Measurements from ENCODE around the gene AKAP4. TPM values are rescaled to one million over a fixed set of nuclear protein-coding genes. Genes with fewer than 3 reads are reported as not detected.

AKAP4 gene
- total and polyA plus RNA-seq, 11 donors, result not detected

DNA sequence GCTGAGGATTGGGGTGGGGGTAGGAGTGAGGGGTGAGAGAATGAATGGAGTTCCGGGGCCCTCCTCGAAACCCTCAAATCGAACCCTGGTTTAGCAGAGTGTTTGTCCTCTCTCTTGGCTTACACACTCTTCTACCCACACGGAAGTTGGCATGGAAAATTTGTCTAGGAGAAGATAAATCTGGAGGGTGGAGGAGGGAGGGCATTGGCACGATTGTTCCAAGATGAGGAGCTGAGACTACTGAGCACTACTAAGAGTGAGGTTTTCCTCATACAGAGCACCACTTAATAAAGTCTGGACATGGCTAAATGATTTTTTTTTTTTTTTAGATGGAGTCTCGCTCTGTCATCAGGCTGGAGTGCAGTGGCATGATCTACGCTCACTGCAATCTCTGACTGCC lies 33.4 kb downstream of the AKAP4 start:
- Histone ChIP-seq H3K4me3 (no peak overlapping the region), H3K27me3 (peaks cover 0 to 8% (median 0%) of the 10 kb centered on the region in 9 donors), H3K36me3 (no peaks in the 10 kb centered on the region), H3K4me1 (no peaks in the 10 kb centered on the region), H3K9me3 (no peaks in the 10 kb centered on the region), H3K27ac (no peak overlapping the region)
- WGBS, 4 donors, result 76 to 88% (median 81%) methylated on average over 7 of the region's 7 CpGs
- no peak for ATAC-seq
- TF ChIP-seq POLR2A (IDR thresholded peaks at IDR 0.05), result no peak
- TF ChIP-seq, protein P1, sequence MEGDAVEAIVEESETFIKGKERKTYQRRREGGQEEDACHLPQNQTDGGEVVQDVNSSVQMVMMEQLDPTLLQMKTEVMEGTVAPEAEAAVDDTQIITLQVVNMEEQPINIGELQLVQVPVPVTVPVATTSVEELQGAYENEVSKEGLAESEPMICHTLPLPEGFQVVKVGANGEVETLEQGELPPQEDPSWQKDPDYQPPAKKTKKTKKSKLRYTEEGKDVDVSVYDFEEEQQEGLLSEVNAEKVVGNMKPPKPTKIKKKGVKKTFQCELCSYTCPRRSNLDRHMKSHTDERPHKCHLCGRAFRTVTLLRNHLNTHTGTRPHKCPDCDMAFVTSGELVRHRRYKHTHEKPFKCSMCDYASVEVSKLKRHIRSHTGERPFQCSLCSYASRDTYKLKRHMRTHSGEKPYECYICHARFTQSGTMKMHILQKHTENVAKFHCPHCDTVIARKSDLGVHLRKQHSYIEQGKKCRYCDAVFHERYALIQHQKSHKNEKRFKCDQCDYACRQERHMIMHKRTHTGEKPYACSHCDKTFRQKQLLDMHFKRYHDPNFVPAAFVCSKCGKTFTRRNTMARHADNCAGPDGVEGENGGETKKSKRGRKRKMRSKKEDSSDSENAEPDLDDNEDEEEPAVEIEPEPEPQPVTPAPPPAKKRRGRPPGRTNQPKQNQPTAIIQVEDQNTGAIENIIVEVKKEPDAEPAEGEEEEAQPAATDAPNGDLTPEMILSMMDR (IDR thresholded peaks at IDR 0.05), result no peak
- intact Hi-C loops (cut with DNase I), result no loop called here
- DNase-seq, result no peak

DNA sequence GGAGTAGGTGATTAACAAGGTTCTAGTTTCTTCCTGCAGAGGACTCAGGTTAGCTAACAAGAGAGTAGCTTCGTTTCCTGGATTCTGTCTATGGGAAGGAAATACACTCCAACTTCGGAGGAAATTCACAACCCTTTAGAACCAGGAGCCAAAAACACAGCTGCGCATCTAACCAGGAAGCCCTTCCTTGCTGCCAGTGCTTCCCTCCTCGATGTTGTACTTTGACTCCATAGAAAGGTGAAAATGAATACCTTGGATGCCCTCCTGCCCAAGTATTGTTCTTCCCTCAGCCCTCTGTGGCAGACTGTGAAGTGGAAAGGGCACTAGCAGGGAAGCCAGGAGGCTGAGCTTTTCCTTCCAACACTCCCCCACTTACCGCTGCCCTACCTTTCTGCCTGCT lies 35.1 kb downstream of the AKAP4 start:
- Histone ChIP-seq H3K4me1 (no peaks in the 10 kb centered on the region), H3K27me3 (peaks cover 0 to 8% (median 0%) of the 10 kb centered on the region in 9 donors), H3K36me3 (no peaks in the 10 kb centered on the region), H3K4me3 (no peak overlapping the region), H3K9me3 (no peaks in the 10 kb centered on the region), H3K27ac (no peak overlapping the region)
- WGBS, 4 donors, result 61 to 76% (median 62%) methylated on average over 5 of the region's 5 CpGs
- DNase-seq (no peak), ATAC-seq (no peak)
- intact Hi-C loops (cut with DNase I), result no loop called here
- no peak for TF ChIP-seq POLR2A (IDR thresholded peaks at IDR 0.05)
- TF ChIP-seq, protein P1 (IDR thresholded peaks at IDR 0.05), result no peak

DNA sequence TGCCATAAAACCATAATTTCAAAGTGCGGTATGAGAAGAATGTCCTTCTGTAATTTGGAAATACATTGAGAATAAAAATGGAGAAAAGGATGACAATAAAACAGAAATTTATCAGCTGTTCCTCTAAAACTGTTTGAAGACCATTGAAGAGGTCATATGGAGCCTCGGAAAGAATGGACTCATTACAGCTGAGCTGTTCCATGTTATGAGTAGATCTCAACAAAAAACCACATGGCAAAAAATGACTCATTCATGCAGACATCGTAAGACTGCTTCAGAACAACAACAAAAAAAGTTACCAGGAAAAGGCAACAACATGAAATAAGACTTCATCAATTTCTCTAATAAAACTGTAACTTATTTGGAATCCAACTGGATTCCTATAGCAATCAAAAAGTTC lies 39.7 kb downstream of the AKAP4 start:
- no peak overlapping the region for H3K4me3 ChIP-seq
- no peak for DNase-seq

DNA sequence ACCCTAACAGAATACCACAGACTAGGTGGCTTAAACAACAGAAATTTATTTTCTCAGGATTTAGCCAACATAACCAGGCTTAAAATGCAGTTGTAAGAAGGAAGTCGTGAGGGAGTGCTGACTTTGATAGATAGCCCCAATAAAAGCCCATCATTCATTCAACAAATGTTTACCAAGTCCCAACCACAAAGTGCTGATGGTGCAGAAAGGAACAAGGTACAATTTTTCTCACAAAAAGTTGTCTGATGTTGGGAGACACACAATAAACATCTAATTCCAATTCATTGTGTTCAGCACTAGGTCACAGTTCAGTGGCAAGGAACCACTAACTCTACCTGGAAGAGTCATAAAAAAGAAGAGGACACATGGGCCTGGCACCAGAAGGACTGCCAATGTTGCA lies 42.2 kb downstream of the AKAP4 start:
- intact Hi-C loops (cut with DNase I), result no loop called here
- ATAC-seq, result no peak
- DNase-seq, result no peak

More for the DNA sequence above, 39.7 kb downstream of the AKAP4 start:
- intact Hi-C loops (cut with DNase I), result no loop called here
- H3K36me3 ChIP-seq, result no peaks in the 10 kb centered on the region
- H3K27ac ChIP-seq, result no peak overlapping the region
- no peaks in the 10 kb centered on the region for H3K9me3 ChIP-seq
- WGBS, 4 donors, result 69 to 80% (median 74%) methylated on average over 3 of the region's 3 CpGs
- TF ChIP-seq POLR2A (IDR thresholded peaks at IDR 0.05), result no peak
- TF ChIP-seq, protein P1 (IDR thresholded peaks at IDR 0.05), result no peak
- H3K27me3 ChIP-seq, result peaks cover 0 to 5% (median 0%) of the 10 kb centered on the region in 9 donors
- ATAC-seq, result no peak
- no peaks in the 10 kb centered on the region for H3K4me1 ChIP-seq

More for the DNA sequence above, 42.2 kb downstream of the AKAP4 start:
- no peaks in the 10 kb centered on the region for H3K9me3 ChIP-seq
- H3K4me3 ChIP-seq, result no peak overlapping the region
- WGBS, 4 donors, result 47 to 69% (median 62%) methylated on average over 1 of the region's 1 CpG
- H3K27ac ChIP-seq, result no peak overlapping the region
- no peaks in the 10 kb centered on the region for H3K4me1 ChIP-seq
- H3K36me3 ChIP-seq, result no peaks in the 10 kb centered on the region
- TF ChIP-seq, protein P1 (IDR thresholded peaks at IDR 0.05), result no peak
- no peak for TF ChIP-seq POLR2A (IDR thresholded peaks at IDR 0.05)
- peaks cover 0 to 5% (median 0%) of the 10 kb centered on the region in 9 donors for H3K27me3 ChIP-seq

All from heart left ventricle (tissue), 16 donors.